Measurements from ENCODE around the gene HECA.

Gene HECA

GRCh38 chr6:139134817-139135577 is at the start of gene HECA:
TSS of gene HECA (plus strand) at chr6:139135080. CDS start at chr6:139135397, 317 bp downstream.
- no peak for TF ChIP-seq CTCF (IDR thresholded peaks at IDR 0.05; ENCODE audit: low read depth, low read length, missing control alignments)
- peak; percentile 61 for DNase-seq (ENCODE audit: extremely low read depth, low read depth)

GRCh38 chr6:139091826-139092225 is 43.1 kb upstream of the HECA start:
- no peak overlapping the region for H3K4me3 ChIP-seq (replicated peaks; ENCODE audit: low read depth, low read length)
- DNase-seq (ENCODE audit: extremely low read depth, low read depth): no peak
- TF ChIP-seq CTCF (IDR thresholded peaks at IDR 0.05; ENCODE audit: low read depth, low read length, missing control alignments): no peak

More at GRCh38 chr6:139134817-139135577, at the start of gene HECA:
- H3K4me3 ChIP-seq (replicated peaks; ENCODE audit: low read depth, low read length): peak within 1 kb of the TSS; percentile 58

- no peak for TF ChIP-seq CTCF (IDR thresholded peaks at IDR 0.05; ENCODE audit: low read depth, low read length, missing control alignments)
- DNase-seq (ENCODE audit: extremely low read depth, low read depth): no peak
- no peak overlapping the region for H3K4me3 ChIP-seq (replicated peaks; ENCODE audit: low read depth, low read length)
These were observed 34.9 kb upstream of the HECA start for GRCh38 chr6:139099984-139100383.

GRCh38 chr6:139107051-139107450 is 27.8 kb upstream of the HECA start:
- no peak overlapping the region for H3K4me3 ChIP-seq (replicated peaks; ENCODE audit: low read depth, low read length)
- TF ChIP-seq CTCF (IDR thresholded peaks at IDR 0.05; ENCODE audit: low read depth, low read length, missing control alignments): no peak
- no peak for DNase-seq (ENCODE audit: extremely low read depth, low read depth)

- DNase-seq (ENCODE audit: extremely low read depth, low read depth): no peak
- no peak for TF ChIP-seq CTCF (IDR thresholded peaks at IDR 0.05; ENCODE audit: low read depth, low read length, missing control alignments)
- H3K4me3 ChIP-seq (replicated peaks; ENCODE audit: low read depth, low read length): no peak overlapping the region
These were observed 26.5 kb upstream of the HECA start for GRCh38 chr6:139108378-139108777.

GRCh38 chr6:139109558-139109957 is 25.3 kb upstream of the HECA start:
- DNase-seq (ENCODE audit: extremely low read depth, low read depth): no peak
- peak; percentile 44 for TF ChIP-seq CTCF (IDR thresholded peaks at IDR 0.05; ENCODE audit: low read depth, low read length, missing control alignments)
- H3K4me3 ChIP-seq (replicated peaks; ENCODE audit: low read depth, low read length): no peak overlapping the region
